Hepatocyte (in vitro differentiated cells): ENCODE data around the gene PSMA3.

ENCODE experiments used
- EZH2 ChIP-seq: fragments of 200-600 bp; sonication (generic); IDR thresholded peaks from 2 replicates; pipeline ENCODE4 v1.6.1; 2016; ENCODE audit warnings: antibody characterized with exemption, mild to moderate bottlenecking, borderline replicate concordance
- TF ChIP-seq, protein P1 (sequence below): fragments of 200-600 bp; sonication (generic); IDR thresholded peaks from 2 replicates; pipeline ENCODE4 v1.5.1; 2016; ENCODE audit warnings: antibody characterized with exemption, mild to moderate bottlenecking; ENCODE audit not compliant: poor library complexity

GRCh38 chr14:58298477-58299400, 54.1 kb downstream of the PSMA3 start, which contains the start of gene ARID4A:
- TF ChIP-seq EZH2, result no peak
- TF ChIP-seq, protein P1, sequence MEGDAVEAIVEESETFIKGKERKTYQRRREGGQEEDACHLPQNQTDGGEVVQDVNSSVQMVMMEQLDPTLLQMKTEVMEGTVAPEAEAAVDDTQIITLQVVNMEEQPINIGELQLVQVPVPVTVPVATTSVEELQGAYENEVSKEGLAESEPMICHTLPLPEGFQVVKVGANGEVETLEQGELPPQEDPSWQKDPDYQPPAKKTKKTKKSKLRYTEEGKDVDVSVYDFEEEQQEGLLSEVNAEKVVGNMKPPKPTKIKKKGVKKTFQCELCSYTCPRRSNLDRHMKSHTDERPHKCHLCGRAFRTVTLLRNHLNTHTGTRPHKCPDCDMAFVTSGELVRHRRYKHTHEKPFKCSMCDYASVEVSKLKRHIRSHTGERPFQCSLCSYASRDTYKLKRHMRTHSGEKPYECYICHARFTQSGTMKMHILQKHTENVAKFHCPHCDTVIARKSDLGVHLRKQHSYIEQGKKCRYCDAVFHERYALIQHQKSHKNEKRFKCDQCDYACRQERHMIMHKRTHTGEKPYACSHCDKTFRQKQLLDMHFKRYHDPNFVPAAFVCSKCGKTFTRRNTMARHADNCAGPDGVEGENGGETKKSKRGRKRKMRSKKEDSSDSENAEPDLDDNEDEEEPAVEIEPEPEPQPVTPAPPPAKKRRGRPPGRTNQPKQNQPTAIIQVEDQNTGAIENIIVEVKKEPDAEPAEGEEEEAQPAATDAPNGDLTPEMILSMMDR, result no peak
